Neural progenitor cell (in vitro differentiated cells): Measurements from ENCODE around the gene GSK3A. TPM values are rescaled to one million over a fixed set of nuclear protein-coding genes. Genes with fewer than 3 reads are reported as not detected.

Source experiments
- DNase-seq: peaks from one replicate; pipeline ENCODE4 v3.0.0-alpha.2; 2016; ENCODE audit warnings: low spot score
- H2AFZ ChIP-seq: fragments of 200-600 bp; sonication (generic); replicated peaks from 2 replicates; pipeline ENCODE4 v1.6.1; 2016; ENCODE audit warnings: antibody characterized with exemption
- H3F3A ChIP-seq: fragments of 200-600 bp; sonication (generic); 2 replicates; pipeline ENCODE4 v1.6.1; 2016; ENCODE audit warnings: antibody characterized with exemption, low read depth
- H3K27ac ChIP-seq: fragments of 200-600 bp; sonication (generic); 2 replicates; pipeline ENCODE4 v1.5.1; 2016; ENCODE audit warnings: mild to moderate bottlenecking
- H3K27me3 ChIP-seq: fragments of 200-600 bp; sonication (generic); 2 replicates; pipeline ENCODE4 v1.6.1; 2016; ENCODE audit warnings: mild to moderate bottlenecking, moderate library complexity
- H3K36me3 ChIP-seq: fragments of 200-600 bp; sonication (generic); 2 replicates; pipeline ENCODE4 v1.5.1; 2016
- H3K4me1 ChIP-seq: fragments of 200-600 bp; sonication (generic); 2 replicates; pipeline ENCODE4 v1.6.1; 2016; ENCODE audit warnings: mixed run types
- H3K4me2 ChIP-seq: fragments of 200-600 bp; sonication (generic); 2 replicates; pipeline ENCODE4 v1.6.1; 2016
- H3K4me3 ChIP-seq: fragments of 200-600 bp; sonication (generic); 2 replicates; pipeline ENCODE4 v1.5.1; 2016
- H3K79me2 ChIP-seq: fragments of 200-600 bp; sonication (generic); 2 replicates; pipeline ENCODE4 v1.6.1; 2016; ENCODE audit warnings: low read depth
- H3K9ac ChIP-seq: fragments of 200-600 bp; sonication (generic); 2 replicates; pipeline ENCODE4 v1.6.1; 2016
- H3K9me3 ChIP-seq: fragments of 200-600 bp; sonication (generic); 2 replicates; pipeline ENCODE4 v1.5.1; 2016; ENCODE audit warnings: low read depth
- H4K20me1 ChIP-seq: fragments of 200-600 bp; sonication (generic); 2 replicates; pipeline ENCODE4 v1.6.1; 2016; ENCODE audit warnings: low read depth
- H3K27ac Mint-ChIP-seq: 3 replicates; pipeline ENCODE4 v1.8.0; 2021; ENCODE audit warnings: mixed read lengths
- H3K27me3 Mint-ChIP-seq: 2 replicates; pipeline ENCODE4 v1.8.0; 2022; ENCODE audit warnings: low read depth, mild to moderate bottlenecking, inconsistent platforms, moderate library complexity, mixed read lengths; ENCODE audit not compliant: insufficient read depth
- H3K36me3 Mint-ChIP-seq: 3 replicates; pipeline ENCODE4 v1.8.0; 2021; ENCODE audit warnings: mixed read lengths
- H3K4me1 Mint-ChIP-seq: 3 replicates; pipeline ENCODE4 v1.8.0; 2021; ENCODE audit warnings: mixed read lengths
- H3K4me3 Mint-ChIP-seq: 3 replicates; pipeline ENCODE4 v1.8.0; 2021; ENCODE audit warnings: mild to moderate bottlenecking, moderate library complexity, mixed read lengths
- H3K9me3 Mint-ChIP-seq: 3 replicates; pipeline ENCODE4 v1.8.0; 2020; ENCODE audit warnings: mixed read lengths
- CTCF ChIP-seq: fragments of 200-600 bp; sonication (generic); IDR thresholded peaks from 2 replicates; pipeline ENCODE4 v1.5.1; 2017; ENCODE audit warnings: antibody characterized with exemption, mild to moderate bottlenecking
- EZH2 ChIP-seq: fragments of 200-600 bp; sonication (generic); IDR thresholded peaks from 2 replicates; pipeline ENCODE4 v1.6.1; 2017; ENCODE audit warnings: antibody characterized with exemption, mild to moderate bottlenecking, moderate library complexity
- EZH2phosphoT487 ChIP-seq: fragments of 200-600 bp; sonication (generic); IDR thresholded peaks from 2 replicates; pipeline ENCODE4 v1.6.1; 2017; ENCODE audit warnings: antibody characterized with exemption
- total RNA-seq: library from RNA; depleted of rRNA; stranded (reverse); fragments of >200 nt; gene quantifications from 2 replicates; pipeline ENCODE4 v1.2.3, GENCODE V29; 2015; ENCODE audit warnings: low replicate concordance

Gene GSK3A
- total RNA-seq, 1 donor from 2014 or later, result 22.5 TPM

GRCh38 chr19:42278452-42279154, 36.2 kb upstream of the GSK3A start:
- Histone ChIP-seq H3K4me2 (no peak overlapping the region), H4K20me1 (peaks cover 8% of the 10 kb centered on the region)

GRCh38 chr19:42277821-42278451, 35.5 kb upstream of the GSK3A start:
- Histone ChIP-seq H3K4me3 (no peak overlapping the region), H3K4me2 (no peak overlapping the region), H4K20me1 (peaks cover 4% of the 10 kb centered on the region), H3K4me1 (peaks cover 31% of the 10 kb centered on the region), H3K9ac (no peak overlapping the region), H3K36me3 (no peaks in the 10 kb centered on the region), H3K27me3 (no peaks in the 10 kb centered on the region), H3F3A (peaks cover 41% of the 10 kb centered on the region), H3K9me3 (no peaks in the 10 kb centered on the region), H3K79me2 (peaks cover 9% of the 10 kb centered on the region), H2AFZ (no peak overlapping the region), H3K27ac (no peak overlapping the region)
- TF ChIP-seq EZH2 (no peak), CTCF (no peak), EZH2phosphoT487 (no peak)
- Mint-ChIP-seq H3K4me1 (peaks cover 39% of the 10 kb centered on the region), H3K9me3 (no peaks in the 10 kb centered on the region), H3K36me3 (peaks cover 8% of the 10 kb centered on the region), H3K27me3 (peaks cover 10% of the 10 kb centered on the region), H3K27ac (no peak overlapping the region), H3K4me3 (no peak overlapping the region)
- no peak for DNase-seq

More at GRCh38 chr19:42278452-42279154, 36.2 kb upstream of the GSK3A start:
- Histone ChIP-seq H3K4me1 (peaks cover 37% of the 10 kb centered on the region), H3F3A (peaks cover 47% of the 10 kb centered on the region), H3K27ac (no peak overlapping the region), H3K9ac (no peak overlapping the region), H2AFZ (no peak overlapping the region), H3K27me3 (no peaks in the 10 kb centered on the region), H3K4me3 (no peak overlapping the region), H3K79me2 (peaks cover 9% of the 10 kb centered on the region), H3K9me3 (no peaks in the 10 kb centered on the region), H3K36me3 (no peaks in the 10 kb centered on the region)
- Mint-ChIP-seq H3K4me3 (peak overlapping the region; percentile 90), H3K27ac (peak overlapping the region; percentile 82), H3K27me3 (peaks cover 10% of the 10 kb centered on the region), H3K9me3 (no peaks in the 10 kb centered on the region), H3K36me3 (peaks cover 8% of the 10 kb centered on the region), H3K4me1 (peaks cover 39% of the 10 kb centered on the region)
- TF ChIP-seq EZH2phosphoT487 (no peak), CTCF (no peak), EZH2 (no peak)
- DNase-seq, result no peak

GRCh38 chr19:42276821-42277220, 34.4 kb upstream of the GSK3A start:
- H3K27me3 ChIP-seq, result no peaks in the 10 kb centered on the region
- H3K4me1 Mint-ChIP-seq, result peaks cover 30% of the 10 kb centered on the region
- H3K4me2 ChIP-seq, result no peak overlapping the region
- H3K9me3 Mint-ChIP-seq, result no peaks in the 10 kb centered on the region
- no peaks in the 10 kb centered on the region for H3K9me3 ChIP-seq
- H3K9ac ChIP-seq, result no peak overlapping the region
- no peak overlapping the region for H2AFZ ChIP-seq
- peaks cover 4% of the 10 kb centered on the region for H4K20me1 ChIP-seq
- H3K4me3 ChIP-seq, result no peak overlapping the region
- TF ChIP-seq EZH2 (no peak), CTCF (no peak), EZH2phosphoT487 (no peak)
- H3K36me3 ChIP-seq, result no peaks in the 10 kb centered on the region
- H3K27ac ChIP-seq, result no peak overlapping the region
- peaks cover 8% of the 10 kb centered on the region for H3K36me3 Mint-ChIP-seq
- H3K27me3 Mint-ChIP-seq, result peaks cover 8% of the 10 kb centered on the region
- H3F3A ChIP-seq, result peaks cover 30% of the 10 kb centered on the region
- peaks cover 20% of the 10 kb centered on the region for H3K4me1 ChIP-seq
- no peak overlapping the region for H3K4me3 Mint-ChIP-seq
- no peak for DNase-seq
- H3K27ac Mint-ChIP-seq, result no peak overlapping the region
- H3K79me2 ChIP-seq, result peaks cover 9% of the 10 kb centered on the region
